ENCODE data around the gene SERF2. TPM values are rescaled to one million over a fixed set of nuclear protein-coding genes. Genes with fewer than 3 reads are reported as not detected.
"Not testable (repeated sequence)": the region's sequence is repeated elsewhere in the genome, so short reads cannot be mapped to it uniquely, and the experiment has no call there.

The SERF2 gene
- total RNA-seq, 2 donors from 2014 or later = 456 to 585 TPM

DNA sequence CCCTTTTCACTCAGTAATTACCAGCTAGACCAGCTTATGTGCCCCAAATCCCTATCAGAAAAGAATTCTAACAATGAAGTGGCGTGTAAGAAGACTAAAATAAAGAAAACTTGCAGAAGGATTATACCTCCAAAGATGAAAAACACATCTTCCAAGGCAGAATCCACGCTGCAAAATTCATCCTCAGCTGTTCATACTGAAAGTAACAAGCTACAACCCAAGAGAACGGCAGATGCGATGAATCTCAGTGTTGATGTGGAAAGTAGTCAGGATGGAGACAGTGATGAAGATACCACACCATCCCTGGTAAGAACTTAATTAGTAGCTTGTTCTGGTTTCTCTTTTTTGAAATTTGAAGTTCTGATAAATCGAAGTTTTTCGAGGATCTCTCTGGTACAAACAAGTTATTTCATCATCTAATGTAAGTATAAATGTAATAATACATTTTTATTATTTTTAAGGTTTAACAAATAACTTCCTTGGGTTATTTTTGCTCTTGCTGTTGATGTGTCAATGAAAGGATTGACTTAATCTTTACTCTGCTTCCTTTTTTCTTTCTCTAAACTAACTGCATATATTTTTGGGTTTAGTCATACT, 36.0 kb downstream of the SERF2 start:
- Mint-ChIP-seq H3K4me3 (peak overlapping the region; percentile 96), H3K27me3 (no peaks in the 10 kb centered on the region), H3K9me3 (no peaks in the 10 kb centered on the region), H3K36me3 (peaks cover 14% of the 10 kb centered on the region), H3K4me1 (ENCODE audit: low read depth in 2 of 2) (peaks cover 30 to 40% of the 10 kb centered on the region in 2 donors), H3K27ac (peak overlapping the region; percentile 84 to 97)
- ATAC-seq (peak in 1 of 2 donors; percentile 61), DNase-seq (ENCODE audit: low spot score) (no peak)

DNA sequence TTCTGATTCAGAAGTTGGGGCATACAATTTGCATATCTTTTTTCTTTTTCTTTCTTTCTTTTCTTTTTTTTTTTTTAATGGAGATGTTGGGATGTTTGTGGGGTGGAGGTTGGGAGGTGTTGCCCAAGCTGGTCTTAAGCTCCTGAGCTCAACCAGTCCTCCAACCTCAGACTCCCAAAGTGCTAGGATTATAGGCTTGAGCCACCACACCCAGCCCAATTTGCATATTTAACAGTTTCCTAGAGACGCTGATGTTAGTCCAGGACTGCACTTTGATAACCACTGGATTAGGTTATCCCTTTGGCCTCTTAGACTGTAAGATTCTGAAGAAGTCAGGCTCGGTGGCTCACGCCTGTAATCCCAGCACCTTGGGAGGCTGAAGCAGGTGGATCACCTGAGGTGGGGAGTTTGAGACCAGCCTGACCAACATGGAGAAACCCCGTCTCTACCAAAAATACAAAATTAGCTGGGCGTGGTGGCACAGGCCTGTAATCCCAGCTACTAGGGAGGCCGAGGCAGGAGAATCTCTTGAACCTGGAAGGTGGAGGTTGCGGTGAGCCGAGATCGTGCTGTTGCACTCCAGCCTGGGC, 37.9 kb downstream of the SERF2 start:
- H3K27me3 Mint-ChIP-seq; ATAC-seq; DNase-seq (ENCODE audit: low spot score); H3K9me3 Mint-ChIP-seq: not testable (repeated sequence)
- H3K4me3 Mint-ChIP-seq = peak overlapping the region; percentile 63
- peak overlapping the region; percentile 53 to 84 for H3K27ac Mint-ChIP-seq
- peaks cover 22 to 32% of the 10 kb centered on the region in 2 donors for H3K4me1 Mint-ChIP-seq (ENCODE audit: low read depth in 2 of 2)
- H3K36me3 Mint-ChIP-seq = peaks cover 10% of the 10 kb centered on the region

DNA sequence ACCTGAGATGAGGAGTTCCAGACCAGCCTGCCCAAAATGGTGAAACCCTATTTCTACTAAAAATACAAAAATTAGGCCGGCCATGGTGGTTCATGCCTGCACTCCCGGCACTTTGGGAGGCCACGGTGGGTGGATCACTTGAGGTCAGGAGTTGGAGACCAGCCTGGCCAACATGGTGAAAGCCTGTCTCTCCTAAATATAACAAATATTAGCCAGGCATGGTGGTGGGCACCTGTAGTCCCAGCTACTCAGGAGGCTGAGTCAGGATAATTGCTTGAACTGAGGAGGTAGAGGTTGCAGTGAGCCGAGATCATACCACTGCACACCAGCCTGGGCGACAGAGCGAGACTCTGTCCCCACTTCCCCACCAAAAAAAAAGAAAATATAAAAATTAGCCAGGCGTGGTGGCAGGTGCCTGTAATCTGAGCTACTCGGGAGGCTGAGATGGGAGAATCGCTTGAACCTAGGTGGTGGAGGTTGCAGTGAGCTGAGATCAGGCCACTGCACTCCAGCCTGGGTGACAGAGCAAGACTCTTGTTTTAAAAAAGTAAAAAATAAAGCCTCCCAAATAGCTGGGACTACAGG, 38.7 kb downstream of the SERF2 start:
- Mint-ChIP-seq H3K4me1 (ENCODE audit: low read depth in 2 of 2) (peaks cover 22 to 32% of the 10 kb centered on the region in 2 donors), H3K36me3 (peaks cover 12% of the 10 kb centered on the region), H3K27ac (peak overlapping the region in 1 of 2 donors; percentile 84)
- H3K27me3 Mint-ChIP-seq; H3K4me3 Mint-ChIP-seq; DNase-seq (ENCODE audit: low spot score); ATAC-seq; H3K9me3 Mint-ChIP-seq: not testable (repeated sequence)

DNA sequence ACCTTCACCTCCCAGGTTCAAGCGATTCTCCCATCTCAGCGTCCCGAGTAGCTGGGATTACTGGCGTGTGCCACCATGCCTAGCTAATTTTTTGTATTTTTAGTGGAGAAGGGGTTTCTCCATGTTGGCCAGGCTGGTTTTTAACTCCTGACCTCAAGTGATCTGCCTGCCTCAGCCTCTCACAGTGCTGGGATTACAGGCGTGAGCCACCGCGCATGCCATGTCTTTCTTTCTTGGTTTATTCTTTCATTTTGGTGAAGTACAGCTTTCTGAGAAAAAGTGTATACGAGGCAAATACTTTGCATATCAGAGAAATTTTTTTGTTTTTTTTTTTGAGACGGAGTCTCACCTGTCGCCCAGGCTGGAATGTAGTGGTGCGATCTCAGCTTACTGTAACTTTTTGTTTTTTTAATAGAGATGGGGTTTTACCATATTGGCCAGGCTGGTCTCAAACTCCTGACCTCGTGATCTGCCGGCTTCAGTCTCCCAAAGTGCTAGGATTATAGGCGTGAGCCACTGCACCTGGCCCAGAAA, 39.5 kb downstream of the SERF2 start:
- not testable (repeated sequence) for DNase-seq (ENCODE audit: low spot score); H3K27me3 Mint-ChIP-seq

DNA sequence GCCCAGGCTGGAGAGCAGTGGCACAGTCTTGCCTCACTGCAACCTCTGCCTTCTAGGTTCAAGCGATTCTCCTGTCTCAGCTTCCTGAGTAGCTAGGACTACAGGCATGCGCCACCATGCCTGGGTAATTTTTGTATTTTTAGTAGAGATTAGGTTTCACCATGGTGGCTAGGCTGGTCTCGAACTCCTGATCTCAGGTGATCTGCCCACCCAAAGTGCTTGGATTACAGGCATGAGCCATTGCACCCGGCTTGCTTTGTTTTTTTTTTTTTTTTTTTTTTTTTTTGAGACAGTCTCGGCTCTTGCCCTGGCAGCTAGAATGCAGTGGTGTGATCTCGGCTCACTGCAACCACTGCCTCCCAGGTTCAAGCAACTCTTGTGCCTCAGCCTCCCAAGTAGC, 40.4 kb downstream of the SERF2 start:
- not testable (repeated sequence) for ATAC-seq; H3K27me3 Mint-ChIP-seq; H3K9me3 Mint-ChIP-seq; DNase-seq (ENCODE audit: low spot score); H3K4me3 Mint-ChIP-seq
- Mint-ChIP-seq H3K36me3 (peaks cover 12% of the 10 kb centered on the region), H3K27ac (peak overlapping the region in 1 of 2 donors; percentile 58), H3K4me1 (ENCODE audit: low read depth in 2 of 2) (peaks cover 19 to 25% of the 10 kb centered on the region in 2 donors)

More for the DNA sequence above, 39.5 kb downstream of the SERF2 start:
- peaks cover 22 to 32% of the 10 kb centered on the region in 2 donors for H3K4me1 Mint-ChIP-seq (ENCODE audit: low read depth in 2 of 2)
- ATAC-seq, H3K9me3 Mint-ChIP-seq: not testable (repeated sequence)
- H3K27ac Mint-ChIP-seq = peak overlapping the region in 1 of 2 donors; percentile 58
- H3K4me3 Mint-ChIP-seq = peak overlapping the region; percentile 42
- peaks cover 12% of the 10 kb centered on the region for H3K36me3 Mint-ChIP-seq

DNA sequence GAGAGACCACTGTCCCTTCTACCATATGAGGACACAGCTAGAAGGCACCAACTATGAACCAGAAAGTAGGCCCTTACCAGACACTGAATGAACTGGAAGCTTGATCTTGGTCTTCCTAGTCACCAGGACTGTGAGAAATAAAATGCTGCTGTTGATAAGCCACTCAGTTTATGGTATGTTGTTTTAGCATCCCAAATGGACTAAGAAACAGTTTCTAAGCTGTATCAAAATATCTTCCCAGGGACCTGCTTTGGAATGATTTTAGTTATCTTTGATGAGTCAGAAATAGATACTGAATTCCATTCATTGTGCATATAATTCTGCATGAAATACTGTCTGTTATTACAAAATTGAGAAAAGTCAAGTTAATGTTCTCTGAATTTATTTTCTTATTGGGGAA, 53.3 kb downstream of the SERF2 start:
- Mint-ChIP-seq H3K4me1 (ENCODE audit: low read depth in 2 of 2) (peaks cover 0 to 2% of the 10 kb centered on the region in 2 donors), H3K27ac (no peak overlapping the region), H3K36me3 (peaks cover 7% of the 10 kb centered on the region), H3K9me3 (no peaks in the 10 kb centered on the region), H3K4me3 (no peak overlapping the region), H3K27me3 (no peaks in the 10 kb centered on the region)
- ATAC-seq (no peak), DNase-seq (ENCODE audit: low spot score) (no peak)

Other genes with a start within 250 kb of the SERF2 start
- gene PPIP5K1, start 202.1 kb upstream of the SERF2 start, total RNA-seq = 10 to 100 TPM; 61.1 to 88.8 TPM
- not detected for gene CKMT1B, start 198.3 kb upstream of the SERF2 start, total RNA-seq
- under 1 TPM; 0.50 to 0.86 TPM for gene STRC, start 173.5 kb upstream of the SERF2 start, total RNA-seq
- gene CATSPER2, start 143.5 kb upstream of the SERF2 start, total RNA-seq = 10 to 100 TPM; 10.3 to 13.6 TPM
- gene CKMT1A, start 98.5 kb upstream of the SERF2 start, total RNA-seq = not detected
- 100 to 1,000 TPM; 365 to 555 TPM for gene PDIA3, start 45.9 kb upstream of the SERF2 start, total RNA-seq
- gene ELL3, start 15.4 kb upstream of the SERF2 start, total RNA-seq = under 1 TPM; 0.26 to 0.86 TPM
- under 1 TPM; 0.24 to 0.50 TPM for gene SERINC4, start 7.9 kb downstream of the SERF2 start, total RNA-seq
- 10 to 100 TPM; 14.3 to 15.3 TPM for gene HYPK, start 8.3 kb downstream of the SERF2 start, total RNA-seq
- 10 to 100 TPM; 30.4 to 37.4 TPM for gene MFAP1, start 32.4 kb downstream of the SERF2 start, total RNA-seq
- 10 to 100 TPM; 37.9 to 69.0 TPM for gene WDR76, start 34.7 kb downstream of the SERF2 start, total RNA-seq

Data from natural killer cell treated with Interleukin-12 subunit alpha and Interleukin-12 subunit beta and Interleukin-15 and Interleukin-18, amount 100 ng/mL, for 72 hours (primary cell).